SK-N-SH (cell line): ENCODE results near the gene BTBD9. TPM values are rescaled to one million over a fixed set of nuclear protein-coding genes. Genes with fewer than 3 reads are reported as not detected.
A peak's percentile ranks its signal among the peaks of the same experiment; 100 is the strongest.

Experiments
- CTCF ChIA-PET: fragments of 300-600, 350-600 bp; formaldehyde crosslinking; extraction: SDS; loops from one replicate; lab custom pipeline; 2021; lab: Yijun Ruan, JAX
- POLR2A ChIA-PET: fragments of 350-600 bp; sonication (Branson Sonifier 250); formaldehyde crosslinking; extraction: SDS; loops from one replicate; lab custom pipeline; 2020; ENCODE audit warnings: antibody characterized with exemption, inconsistent platforms; lab: Yijun Ruan, JAX
- DNase-seq: peaks from one replicate; pipeline ENCODE4 v3.0.0; 2012
- H2AFZ ChIP-seq: fragments of 200-600 bp; sonication (generic); 2 replicates; pipeline ENCODE4 v1.8.1; 2016; ENCODE audit warnings: antibody characterized with exemption, mild to moderate bottlenecking, low read depth
- H3F3A ChIP-seq: fragments of 200-600 bp; sonication (generic); replicated peaks from 2 replicates; pipeline ENCODE3; 2016; ENCODE audit warnings: antibody characterized with exemption, mild to moderate bottlenecking; ENCODE audit not compliant: insufficient read depth
- H3K27ac ChIP-seq, 2 experiments: fragments of 200-500 bp in 1 of 2; fragments of 200-600 bp in 1 of 2; sonication (Bioruptor generic) in 1 of 2; sonication (generic), shearing (Covaris generic) in 1 of 2; 2 replicates each; pipeline versions ENCODE4 v1.5.1 to v1.6.1; 2014 to 2016; ENCODE audit warnings: low read depth in 2 of 2, inconsistent platforms in 1 of 2, low read length in 1 of 2, mild to moderate bottlenecking in 1 of 2, mixed read lengths in 1 of 2
- H3K27me3 ChIP-seq: fragments of 200-600 bp; sonication (generic), shearing (Covaris generic); 2 replicates; pipeline ENCODE4 v1.6.1; 2016; ENCODE audit warnings: mixed run types; ENCODE audit not compliant: insufficient read depth
- H3K36me3 ChIP-seq, 2 experiments: fragments of 200-500 bp in 1 of 2; fragments of 200-600 bp in 1 of 2; sonication (Bioruptor generic) in 1 of 2; sonication (generic) in 1 of 2; replicated peaks in 1 of 2; 2 replicates each; pipeline versions ENCODE3 to v1.5.1; 2014 to 2016; ENCODE audit warnings: low read length in 1 of 2, mild to moderate bottlenecking in 1 of 2; ENCODE audit not compliant: insufficient read depth in 2 of 2, control insufficient read depth in 1 of 2
- H3K4me1 ChIP-seq, 2 experiments: fragments of 200-500 bp in 1 of 2; fragments of 200-600 bp in 1 of 2; sonication (Bioruptor generic) in 1 of 2; sonication (generic), shearing (Covaris generic) in 1 of 2; 2 replicates each; pipeline versions ENCODE4 v1.5.1 to v1.6.1; 2014 to 2016; ENCODE audit warnings: low read depth in 1 of 2, low read length in 1 of 2, mixed run types in 1 of 2; ENCODE audit not compliant: insufficient read depth in 2 of 2, control insufficient read depth in 1 of 2
- H3K4me2 ChIP-seq: fragments of 200-600 bp; sonication (generic), shearing (Covaris generic); 2 replicates; pipeline ENCODE4 v1.6.1; 2017; ENCODE audit warnings: mixed run types
- H3K4me3 ChIP-seq, 2 experiments: fragments of 200-500 bp in 1 of 2; fragments of 200-600 bp in 1 of 2; sonication (Bioruptor generic) in 1 of 2; sonication (generic), shearing (Covaris generic) in 1 of 2; 2 replicates each; pipeline versions ENCODE4 v1.5.1 to v1.8.1; 2014 to 2016; ENCODE audit warnings: low read depth in 2 of 2, inconsistent platforms in 1 of 2, low read length in 1 of 2, mild to moderate bottlenecking in 1 of 2, mixed read lengths in 1 of 2, moderate library complexity in 1 of 2
- H3K79me2 ChIP-seq: fragments of 200-600 bp; sonication (generic); 2 replicates; pipeline ENCODE4 v1.8.1; 2017; ENCODE audit warnings: mild to moderate bottlenecking; ENCODE audit not compliant: insufficient read depth
- H3K9ac ChIP-seq: fragments of 200-600 bp; sonication (generic); 2 replicates; pipeline ENCODE4 v1.6.1; 2017; ENCODE audit warnings: mixed run types
- H3K9me2 ChIP-seq: fragments of 200-600 bp; sonication (generic); 2 replicates; pipeline ENCODE4 v1.6.1; 2017; ENCODE audit warnings: mixed run types
- H3K9me3 ChIP-seq: fragments of 200-600 bp; sonication (generic); 2 replicates; pipeline ENCODE4 v1.6.1; 2017; ENCODE audit warnings: mixed run types, mild to moderate bottlenecking, moderate library complexity
- H4K20me1 ChIP-seq: fragments of 200-600 bp; sonication (generic); 2 replicates; pipeline ENCODE4 v1.6.1; 2017; ENCODE audit warnings: mild to moderate bottlenecking, mixed run types; ENCODE audit not compliant: insufficient read depth
- CTCF ChIP-seq: fragments of 200-600 bp; sonication (generic); IDR thresholded peaks from 2 replicates; pipeline ENCODE4 v1.6.1; 2017; ENCODE audit warnings: antibody characterized with exemption, mild to moderate bottlenecking, moderate library complexity
- EP300 ChIP-seq, 2 experiments: IDR thresholded peaks; 2 replicates each; pipeline versions ENCODE4 v1.4.0 to v1.6.1; 2012; ENCODE audit warnings: borderline replicate concordance in 1 of 2, low read depth in 1 of 2, low read length in 1 of 2
- EZH2phosphoT487 ChIP-seq: fragments of 200-600 bp; sonication (generic); IDR thresholded peaks from 2 replicates; pipeline ENCODE4 v1.6.1; 2017; ENCODE audit warnings: low read depth, mixed run types, mild to moderate bottlenecking, antibody characterized with exemption, moderate library complexity, borderline replicate concordance
- GABPA ChIP-seq: IDR thresholded peaks from 2 replicates; pipeline ENCODE4 v1.4.0; 2012; ENCODE audit warnings: low read depth, mild to moderate bottlenecking
- GATA2 ChIP-seq: sonication (generic); formaldehyde crosslinking; IDR thresholded peaks from 2 replicates; pipeline ENCODE4 v1.5.0; 2020; ENCODE audit warnings: mild to moderate bottlenecking, missing genetic modification reagents
- JUND ChIP-seq: IDR thresholded peaks from 2 replicates; pipeline ENCODE4 v1.4.0; 2012
- MXI1 ChIP-seq: IDR thresholded peaks from 2 replicates; pipeline ENCODE4 v1.6.1; 2012; ENCODE audit warnings: mild to moderate bottlenecking, low read depth, low read length, improper control_type of control experiment
- PBX3 ChIP-seq: IDR thresholded peaks from 2 replicates; pipeline ENCODE4; 2012
- POLR2AphosphoS5 ChIP-seq: IDR thresholded peaks from 2 replicates; pipeline ENCODE4 v1.6.1; 2012; ENCODE audit warnings: low read depth, low read length
- RCOR1 ChIP-seq: fragments of 150-350 bp; IDR thresholded peaks from 2 replicates; pipeline ENCODE4 v1.6.1; 2017; ENCODE audit warnings: antibody characterized with exemption, low read length
- RFX5 ChIP-seq: IDR thresholded peaks from 2 replicates; pipeline ENCODE4 v1.6.1; 2012; ENCODE audit warnings: mild to moderate bottlenecking, improper control_type of control experiment, low read length
- RXRA ChIP-seq: IDR thresholded peaks from 2 replicates; pipeline ENCODE4 v1.4.0; 2012; ENCODE audit warnings: low read depth, mild to moderate bottlenecking, borderline replicate concordance
- YY1 ChIP-seq: IDR thresholded peaks from 2 replicates; pipeline ENCODE4 v1.4.0; 2012; ENCODE audit warnings: low read depth, mild to moderate bottlenecking
- WGBS: methylation state at CpG from one replicate; pipeline ENCODE4 v1.1.6; 2017; ENCODE audit warnings: low lambda C conversion rate; 5-methylcytosine and 5-hydroxymethylcytosine counted together
- polyA plus RNA-seq, 3 experiments: library from polyadenylated mRNA; depleted of rRNA; stranded (reverse); fragments of >200 nt; gene quantifications; 2 replicates each; pipeline ENCODE4 v1.2.3, GENCODE V29; 2012
- TF ChIP-seq, protein P1 (sequence below): IDR thresholded peaks from 2 replicates; pipeline ENCODE4 v1.4.0; 2012; ENCODE audit warnings: low read depth, borderline replicate concordance

The BTBD9 gene
- polyA plus RNA-seq, 1 of the 3 experiments (the other 2 are of a cell fraction) = 2.2 TPM

DNA sequence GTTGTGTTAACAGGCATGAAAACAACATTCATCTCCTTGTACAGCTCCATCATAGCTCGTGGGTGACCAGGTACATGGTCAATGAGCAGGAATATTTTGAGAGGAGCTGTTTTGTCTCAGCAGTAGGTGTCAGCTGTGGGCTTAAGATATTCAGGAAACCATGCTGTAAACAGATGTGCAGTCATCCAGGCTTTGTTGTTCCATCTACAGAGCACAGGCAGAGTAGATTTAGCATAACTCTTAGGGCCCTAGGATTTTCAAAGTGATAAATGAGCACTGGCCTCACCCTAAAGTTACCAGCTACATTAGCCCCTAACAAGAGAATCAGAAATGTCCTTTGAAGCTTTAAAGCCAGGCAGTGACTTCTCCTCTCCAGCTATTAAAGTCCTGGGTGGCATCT lies 154.2 kb downstream of the BTBD9 start:
- POLR2A ChIA-PET = no interaction called here
- H3K4me1 ChIP-seq = peaks cover 6 to 18% of the 10 kb centered on the region in 2 experiments; a peak in 2 of 4 replicates
- WGBS = 35% methylated on average over 1 of the region's 1 CpG

GRCh38 chr6:38484656-38485055 lies 155.1 kb downstream of the BTBD9 start:
- Histone ChIP-seq H3K9me2 (no peaks in the 10 kb centered on the region), H3K4me3 (no peak overlapping the region), H3K79me2 (no peaks in the 10 kb centered on the region), H3K4me2 (no peak overlapping the region), H4K20me1 (no peaks in the 10 kb centered on the region), H3K36me3 (no peaks in the 10 kb centered on the region), H2AFZ (no peak overlapping the region), H3K9ac (no peak overlapping the region), H3K4me1 (peaks cover 6 to 18% of the 10 kb centered on the region in 2 experiments; a peak in 2 of 4 replicates)
- ChIA-PET POLR2A (no interaction called here), CTCF (interaction anchor here (5.0 kb wide), 1 partner anchor 9 kb away, joined by 39 read pairs; no protein-coding TSS in a partner anchor)
- no peak for DNase-seq
- 79% methylated on average over 3 of the region's 3 CpGs for whole genome bisulfite sequencing
- no peak for TF ChIP-seq EP300 (IDR thresholded peaks at IDR 0.05; ENCODE audit: borderline replicate concordance in 1 of 2, low read depth in 1 of 2, low read length in 1 of 2)
- TF ChIP-seq RFX5 = no peak
- TF ChIP-seq, all 33 proteins: peak for 0
- Histone ChIP-seq H3K27me3 (no peaks in the 10 kb centered on the region), H3K27ac (no peak overlapping the region), H3K9me3 (no peaks in the 10 kb centered on the region), H3F3A (no peaks in the 10 kb centered on the region)

More for the DNA sequence above, 154.2 kb downstream of the BTBD9 start:
- no peaks in the 10 kb centered on the region for H3K79me2 ChIP-seq
- no peak for DNase-seq
- no peak overlapping the region for H3K4me2 ChIP-seq
- no peaks in the 10 kb centered on the region for H3K9me2 ChIP-seq
- TF ChIP-seq EZH2phosphoT487 (no peak), GABPA (no peak), POLR2AphosphoS5 (no peak), PBX3 (no peak)
- no peaks in the 10 kb centered on the region for H3K27me3 ChIP-seq
- H2AFZ ChIP-seq = no peak overlapping the region
- H3K27ac ChIP-seq = no peak overlapping the region
- CTCF ChIA-PET = interaction anchor here (0.9 to 1.2 kb wide), 2 partner anchors 8 to 85 kb away, joined by 3 to 7 read pairs; no protein-coding TSS in a partner anchor
- H3K9me3 ChIP-seq = no peaks in the 10 kb centered on the region
- H4K20me1 ChIP-seq = no peaks in the 10 kb centered on the region
- H3K9ac ChIP-seq = no peak overlapping the region
- no peak overlapping the region for H3K4me3 ChIP-seq
- no peaks in the 10 kb centered on the region for H3K36me3 ChIP-seq
- no peaks in the 10 kb centered on the region for H3F3A ChIP-seq

- no peaks in the 10 kb centered on the region for H3K79me2 ChIP-seq
- H3K4me3 ChIP-seq = no peak overlapping the region
- TF ChIP-seq JUND = no peak
- no peak for TF ChIP-seq EP300 (IDR thresholded peaks at IDR 0.05; ENCODE audit: borderline replicate concordance in 1 of 2, low read depth in 1 of 2, low read length in 1 of 2)
- TF ChIP-seq, protein P1, sequence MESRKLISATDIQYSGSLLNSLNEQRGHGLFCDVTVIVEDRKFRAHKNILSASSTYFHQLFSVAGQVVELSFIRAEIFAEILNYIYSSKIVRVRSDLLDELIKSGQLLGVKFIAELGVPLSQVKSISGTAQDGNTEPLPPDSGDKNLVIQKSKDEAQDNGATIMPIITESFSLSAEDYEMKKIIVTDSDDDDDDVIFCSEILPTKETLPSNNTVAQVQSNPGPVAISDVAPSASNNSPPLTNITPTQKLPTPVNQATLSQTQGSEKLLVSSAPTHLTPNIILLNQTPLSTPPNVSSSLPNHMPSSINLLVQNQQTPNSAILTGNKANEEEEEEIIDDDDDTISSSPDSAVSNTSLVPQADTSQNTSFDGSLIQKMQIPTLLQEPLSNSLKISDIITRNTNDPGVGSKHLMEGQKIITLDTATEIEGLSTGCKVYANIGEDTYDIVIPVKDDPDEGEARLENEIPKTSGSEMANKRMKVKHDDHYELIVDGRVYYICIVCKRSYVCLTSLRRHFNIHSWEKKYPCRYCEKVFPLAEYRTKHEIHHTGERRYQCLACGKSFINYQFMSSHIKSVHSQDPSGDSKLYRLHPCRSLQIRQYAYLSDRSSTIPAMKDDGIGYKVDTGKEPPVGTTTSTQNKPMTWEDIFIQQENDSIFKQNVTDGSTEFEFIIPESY = no peak
- no peak for TF ChIP-seq CTCF
- no peak for TF ChIP-seq RCOR1
- TF ChIP-seq RXRA = no peak
- no peak for TF ChIP-seq YY1
- TF ChIP-seq MXI1 = no peak
- TF ChIP-seq RFX5 = no peak
- no peak for TF ChIP-seq GATA2 (CRISPR knock-in tag)
- H3K9me2 ChIP-seq = no peaks in the 10 kb centered on the region
- DNase-seq = no peak
- H3K4me1 ChIP-seq = peaks cover 6 to 18% of the 10 kb centered on the region in 2 experiments; a peak in 2 of 4 replicates
- H3K36me3 ChIP-seq = no peaks in the 10 kb centered on the region
- H3K27ac ChIP-seq = peak overlapping the region in 1 of 2 experiments; percentile 95; a peak in 1 of 4 replicates
- 85% methylated on average over 2 of the region's 2 CpGs for WGBS
- no peaks in the 10 kb centered on the region for H3K27me3 ChIP-seq
- no peak overlapping the region for H3K9ac ChIP-seq
- CTCF ChIA-PET = interaction anchor here (0.8 to 5.0 kb wide), 4 partner anchors 10 to 779 kb away, joined by 3 to 39 read pairs (median 4); no protein-coding TSS in a partner anchor
- H3K9me3 ChIP-seq = no peaks in the 10 kb centered on the region
- H3K4me2 ChIP-seq = no peak overlapping the region
- no peaks in the 10 kb centered on the region for H3F3A ChIP-seq
- H4K20me1 ChIP-seq = no peaks in the 10 kb centered on the region
- POLR2A ChIA-PET = no interaction called here
- H2AFZ ChIP-seq = no peak overlapping the region
These were observed 156.2 kb downstream of the BTBD9 start for GRCh38 chr6:38483526-38483925.
